Measurements from ENCODE around the gene KRTAP5-3.

The KRTAP5-3 gene

GRCh38 chr11:1639666-1640065, 31.4 kb upstream of the KRTAP5-3 start:
- Histone ChIP-seq H3K4me3 (ENCODE audit: low read length) (no peak overlapping the region), H3K4me1 (ENCODE audit: control insufficient read depth, insufficient read depth, low read length) (no peaks in the 10 kb centered on the region), H3K9ac (ENCODE audit: low read length) (no peak overlapping the region), H3K27me3 (ENCODE audit: control insufficient read depth, insufficient read depth, low read length) (peaks cover 3% of the 10 kb centered on the region), H3K27ac (ENCODE audit: low read depth, low read length) (no peak overlapping the region), H3K36me3 (ENCODE audit: control insufficient read depth, insufficient read depth, low read length) (no peaks in the 10 kb centered on the region)

- no peak overlapping the region for H3K9ac ChIP-seq (ENCODE audit: low read length)
- no peaks in the 10 kb centered on the region for H3K36me3 ChIP-seq (ENCODE audit: control insufficient read depth, insufficient read depth, low read length)
- H3K27ac ChIP-seq (ENCODE audit: low read depth, low read length) = no peak overlapping the region
- H3K27me3 ChIP-seq (ENCODE audit: control insufficient read depth, insufficient read depth, low read length) = peaks cover 3% of the 10 kb centered on the region
- no peak overlapping the region for H3K4me3 ChIP-seq (ENCODE audit: low read length)
- H3K4me1 ChIP-seq (ENCODE audit: control insufficient read depth, insufficient read depth, low read length) = no peaks in the 10 kb centered on the region
Measured at GRCh38 chr11:1639102-1639620, 30.9 kb upstream of the KRTAP5-3 start.

- H3K36me3 ChIP-seq (ENCODE audit: control insufficient read depth, insufficient read depth, low read length) = no peaks in the 10 kb centered on the region
- H3K9ac ChIP-seq (ENCODE audit: low read length) = no peak overlapping the region
- no peak overlapping the region for H3K4me3 ChIP-seq (ENCODE audit: low read length)
- H3K4me1 ChIP-seq (ENCODE audit: control insufficient read depth, insufficient read depth, low read length) = no peaks in the 10 kb centered on the region
- no peak overlapping the region for H3K27ac ChIP-seq (ENCODE audit: low read depth, low read length)
- H3K27me3 ChIP-seq (ENCODE audit: control insufficient read depth, insufficient read depth, low read length) = peaks cover 3% of the 10 kb centered on the region
Measured at GRCh38 chr11:1638344-1638743, 30.1 kb upstream of the KRTAP5-3 start.

GRCh38 chr11:1637628-1638027, 29.4 kb upstream of the KRTAP5-3 start:
- H3K4me1 ChIP-seq (ENCODE audit: control insufficient read depth, insufficient read depth, low read length) = no peaks in the 10 kb centered on the region
- H3K36me3 ChIP-seq (ENCODE audit: control insufficient read depth, insufficient read depth, low read length) = no peaks in the 10 kb centered on the region
- no peak overlapping the region for H3K27ac ChIP-seq (ENCODE audit: low read depth, low read length)
- no peak overlapping the region for H3K9ac ChIP-seq (ENCODE audit: low read length)
- H3K27me3 ChIP-seq (ENCODE audit: control insufficient read depth, insufficient read depth, low read length) = peaks cover 3% of the 10 kb centered on the region
- no peak overlapping the region for H3K4me3 ChIP-seq (ENCODE audit: low read length)

- H3K4me1 ChIP-seq (ENCODE audit: control insufficient read depth, insufficient read depth, low read length) = no peaks in the 10 kb centered on the region
- H3K27me3 ChIP-seq (ENCODE audit: control insufficient read depth, insufficient read depth, low read length) = peaks cover 3% of the 10 kb centered on the region
- H3K27ac ChIP-seq (ENCODE audit: low read depth, low read length) = no peak overlapping the region
- no peak overlapping the region for H3K9ac ChIP-seq (ENCODE audit: low read length)
- H3K36me3 ChIP-seq (ENCODE audit: control insufficient read depth, insufficient read depth, low read length) = no peaks in the 10 kb centered on the region
- H3K4me3 ChIP-seq (ENCODE audit: low read length) = no peak overlapping the region
Measured at GRCh38 chr11:1636291-1636950, 28.2 kb upstream of the KRTAP5-3 start.

- Histone ChIP-seq H3K27me3 (ENCODE audit: control insufficient read depth, insufficient read depth, low read length) (peaks cover 3% of the 10 kb centered on the region), H3K4me3 (ENCODE audit: low read length) (no peak overlapping the region), H3K9ac (ENCODE audit: low read length) (no peak overlapping the region), H3K4me1 (ENCODE audit: control insufficient read depth, insufficient read depth, low read length) (no peaks in the 10 kb centered on the region), H3K27ac (ENCODE audit: low read depth, low read length) (no peak overlapping the region), H3K36me3 (ENCODE audit: control insufficient read depth, insufficient read depth, low read length) (no peaks in the 10 kb centered on the region)
Measured at GRCh38 chr11:1633864-1634263, 25.6 kb upstream of the KRTAP5-3 start.

- H3K4me3 ChIP-seq (ENCODE audit: low read length) = no peak overlapping the region
- no peaks in the 10 kb centered on the region for H3K4me1 ChIP-seq (ENCODE audit: control insufficient read depth, insufficient read depth, low read length)
- no peak overlapping the region for H3K9ac ChIP-seq (ENCODE audit: low read length)
- no peaks in the 10 kb centered on the region for H3K36me3 ChIP-seq (ENCODE audit: control insufficient read depth, insufficient read depth, low read length)
- H3K27ac ChIP-seq (ENCODE audit: low read depth, low read length) = no peak overlapping the region
- peaks cover 3% of the 10 kb centered on the region for H3K27me3 ChIP-seq (ENCODE audit: control insufficient read depth, insufficient read depth, low read length)
Measured at GRCh38 chr11:1632053-1632714, 23.9 kb upstream of the KRTAP5-3 start.

- Histone ChIP-seq H3K4me1 (ENCODE audit: control insufficient read depth, insufficient read depth, low read length) (no peaks in the 10 kb centered on the region), H3K36me3 (ENCODE audit: control insufficient read depth, insufficient read depth, low read length) (no peaks in the 10 kb centered on the region), H3K27ac (ENCODE audit: low read depth, low read length) (no peak overlapping the region), H3K27me3 (ENCODE audit: control insufficient read depth, insufficient read depth, low read length) (peaks cover 3% of the 10 kb centered on the region), H3K9ac (ENCODE audit: low read length) (no peak overlapping the region), H3K4me3 (ENCODE audit: low read length) (no peak overlapping the region)
Measured at GRCh38 chr11:1631066-1631568, 22.9 kb upstream of the KRTAP5-3 start.

GRCh38 chr11:1630271-1630670, 22.0 kb upstream of the KRTAP5-3 start:
- Histone ChIP-seq H3K27me3 (ENCODE audit: control insufficient read depth, insufficient read depth, low read length) (peaks cover 3% of the 10 kb centered on the region), H3K4me3 (ENCODE audit: low read length) (no peak overlapping the region), H3K4me1 (ENCODE audit: control insufficient read depth, insufficient read depth, low read length) (no peaks in the 10 kb centered on the region), H3K36me3 (ENCODE audit: control insufficient read depth, insufficient read depth, low read length) (no peaks in the 10 kb centered on the region), H3K27ac (ENCODE audit: low read depth, low read length) (no peak overlapping the region), H3K9ac (ENCODE audit: low read length) (no peak overlapping the region)

GRCh38 chr11:1629326-1630185, 21.3 kb upstream of the KRTAP5-3 start, which contains the start of gene KRTAP5-5:
KRTAP5-5 (plus strand) TSS chr11:1629775; CDS start chr11:1629841, 66 bp downstream.
- no peak within 1 kb of the TSS for H3K9ac ChIP-seq (ENCODE audit: low read length)
- H3K4me3 ChIP-seq (ENCODE audit: low read length) = no peak within 1 kb of the TSS
- H3K36me3 ChIP-seq (ENCODE audit: control insufficient read depth, insufficient read depth, low read length) = no peaks in the 10 kb centered on the region
- H3K27me3 ChIP-seq (ENCODE audit: control insufficient read depth, insufficient read depth, low read length) = peaks cover 3% of the 10 kb centered on the region
- H3K4me1 ChIP-seq (ENCODE audit: control insufficient read depth, insufficient read depth, low read length) = no peaks in the 10 kb centered on the region
- H3K27ac ChIP-seq (ENCODE audit: low read depth, low read length) = no peak within 1 kb of the TSS

GRCh38 chr11:1628506-1629325, 20.5 kb upstream of the KRTAP5-3 start:
- H3K4me3 ChIP-seq (ENCODE audit: low read length) = no peak overlapping the region
- peaks cover 3% of the 10 kb centered on the region for H3K27me3 ChIP-seq (ENCODE audit: control insufficient read depth, insufficient read depth, low read length)
- no peak overlapping the region for H3K9ac ChIP-seq (ENCODE audit: low read length)

More at GRCh38 chr11:1628506-1629325, 20.5 kb upstream of the KRTAP5-3 start:
- Histone ChIP-seq H3K36me3 (ENCODE audit: control insufficient read depth, insufficient read depth, low read length) (no peaks in the 10 kb centered on the region), H3K27ac (ENCODE audit: low read depth, low read length) (no peak overlapping the region), H3K4me1 (ENCODE audit: control insufficient read depth, insufficient read depth, low read length) (no peaks in the 10 kb centered on the region)

Measured in rectal smooth muscle tissue (tissue), 1 donor.